Measurements from ENCODE around the gene DAAM1. TPM values are rescaled to one million over a fixed set of nuclear protein-coding genes. Genes with fewer than 3 reads are reported as not detected.
A peak's percentile ranks its signal among the peaks of the same experiment; 100 is the strongest.

Gene DAAM1
- polyA plus RNA-seq, 1 donor (not counting 4 experiments of a cell fraction or from before 2014, with no cell fraction given): 44.6 TPM

- H3K9me1 ChIP-seq (ENCODE audit: control insufficient read depth, extremely low read depth, insufficient read depth, low read length): no peaks in the 10 kb centered on the region
- H4K20me1 ChIP-seq (ENCODE audit: control insufficient read depth, extremely low read depth, insufficient read depth, low read length): no peaks in the 10 kb centered on the region
- H3K36me3 ChIP-seq (ENCODE audit: control insufficient read depth in 2 of 2, extremely low read depth in 1 of 2, insufficient read depth in 2 of 2, low read length in 2 of 2): no peaks in the 10 kb centered on the region
- TF ChIP-seq EZH2 (IDR thresholded peaks at IDR 0.05; ENCODE audit: low read length) (no peak), CTCF (optimal IDR thresholded peaks at IDR 0.05 in 1 of 3, IDR thresholded peaks at IDR 0.05 in 1 of 3, conservative IDR thresholded peaks at IDR 0.05 in 1 of 3; ENCODE audit: extremely low read depth in 1 of 3, insufficient read depth in 2 of 3, low read length in 3 of 3) (peak in 1 of 3 experiments; percentile 1)
- H3K4me2 ChIP-seq (ENCODE audit: control insufficient read depth, extremely low read depth, insufficient read depth, low read depth, low read length): peak overlapping the region; percentile 100
- no peak for DNase-seq (ENCODE audit: low read depth, low spot score)
- H3K27me3 ChIP-seq (ENCODE audit: control insufficient read depth, extremely low read depth, insufficient read depth, low read length): no peaks in the 10 kb centered on the region
- peaks cover 44% of the 10 kb centered on the region for H3K79me2 ChIP-seq (ENCODE audit: control insufficient read depth, insufficient read depth, low read length)
- peak overlapping the region; percentile 93 for H3K27ac ChIP-seq (ENCODE audit: control insufficient read depth, insufficient read depth, low read length)
- peaks cover 45% of the 10 kb centered on the region for H3K4me1 ChIP-seq (ENCODE audit: control insufficient read depth, extremely low read depth, insufficient read depth, low read length)
- H3K9ac ChIP-seq (ENCODE audit: control insufficient read depth, extremely low read depth, insufficient read depth, low read length): peak overlapping the region; percentile 96
- peak overlapping the region; percentile 85 for H2AFZ ChIP-seq (ENCODE audit: control insufficient read depth, low read length)
- no peaks in the 10 kb centered on the region for H3K9me3 ChIP-seq (ENCODE audit: control insufficient read depth, low read depth, low read length)
- peak overlapping the region; percentile 88 to 97 (median 94) for H3K4me3 ChIP-seq (ENCODE audit: control insufficient read depth in 2 of 3, extremely low read depth in 1 of 3, insufficient read depth in 2 of 3, low read depth in 1 of 3, low read length in 3 of 3)
- dilution Hi-C loops (cut with MboI; ENCODE audit: extremely low pct_ligation_motif_present, low sequenced_read_pairs): no loop called here
- FAIRE-seq: no peak
These were observed 771 bp downstream of the DAAM1 start for GRCh38 chr14:59189091-59189785.

GRCh38 chr14:59189786-59190368 lies 1.4 kb downstream of the DAAM1 start:
- peak overlapping the region; percentile 100 for H3K4me2 ChIP-seq (ENCODE audit: control insufficient read depth, extremely low read depth, insufficient read depth, low read depth, low read length)
- H3K4me1 ChIP-seq (ENCODE audit: control insufficient read depth, extremely low read depth, insufficient read depth, low read length): peaks cover 40% of the 10 kb centered on the region
- no peaks in the 10 kb centered on the region for H3K9me3 ChIP-seq (ENCODE audit: control insufficient read depth, low read depth, low read length)
- no peaks in the 10 kb centered on the region for H3K27me3 ChIP-seq (ENCODE audit: control insufficient read depth, extremely low read depth, insufficient read depth, low read length)
- H2AFZ ChIP-seq (ENCODE audit: control insufficient read depth, low read length): peak overlapping the region; percentile 85
- no peak for TF ChIP-seq EZH2 (IDR thresholded peaks at IDR 0.05; ENCODE audit: low read length)
- no peak for TF ChIP-seq CTCF (optimal IDR thresholded peaks at IDR 0.05 in 1 of 3, IDR thresholded peaks at IDR 0.05 in 1 of 3, conservative IDR thresholded peaks at IDR 0.05 in 1 of 3; ENCODE audit: extremely low read depth in 1 of 3, insufficient read depth in 2 of 3, low read length in 3 of 3)
- H3K9ac ChIP-seq (ENCODE audit: control insufficient read depth, extremely low read depth, insufficient read depth, low read length): peak overlapping the region; percentile 96
- peaks cover 51% of the 10 kb centered on the region for H3K79me2 ChIP-seq (ENCODE audit: control insufficient read depth, insufficient read depth, low read length)
- dilution Hi-C loops (cut with MboI; ENCODE audit: extremely low pct_ligation_motif_present, low sequenced_read_pairs): no loop called here
- H3K27ac ChIP-seq (ENCODE audit: control insufficient read depth, insufficient read depth, low read length): peak overlapping the region; percentile 93
- H3K36me3 ChIP-seq (ENCODE audit: control insufficient read depth in 2 of 2, extremely low read depth in 1 of 2, insufficient read depth in 2 of 2, low read length in 2 of 2): no peaks in the 10 kb centered on the region
- peak overlapping the region; percentile 88 to 97 (median 94) for H3K4me3 ChIP-seq (ENCODE audit: control insufficient read depth in 2 of 3, extremely low read depth in 1 of 3, insufficient read depth in 2 of 3, low read depth in 1 of 3, low read length in 3 of 3)
- FAIRE-seq: peak; percentile 74
- H4K20me1 ChIP-seq (ENCODE audit: control insufficient read depth, extremely low read depth, insufficient read depth, low read length): no peaks in the 10 kb centered on the region
- H3K9me1 ChIP-seq (ENCODE audit: control insufficient read depth, extremely low read depth, insufficient read depth, low read length): no peaks in the 10 kb centered on the region
- DNase-seq (ENCODE audit: low read depth, low spot score): peak; percentile 48
